HEK293 (cell line): Measurements from ENCODE around the gene USP7.

Source experiments
- CTCF ChIP-seq: fragments of 450-650 bp; formaldehyde crosslinking; IDR thresholded peaks from 2 replicates; pipeline ENCODE4 v1.5.1; 2016; ENCODE audit warnings: missing biosample characterization, missing genetic modification characterization
- REPIN1 ChIP-seq: fragments of 450-650 bp; formaldehyde crosslinking; IDR thresholded peaks from 2 replicates; pipeline ENCODE4 v1.5.1; 2017; ENCODE audit warnings: missing biosample characterization, missing genetic modification characterization, low read depth
- ZBTB26 ChIP-seq: fragments of 450-650 bp; formaldehyde crosslinking; optimal IDR thresholded peaks from 2 replicates; pipeline ENCODE3; 2016; ENCODE audit warnings: missing biosample characterization, mild to moderate bottlenecking, missing genetic modification characterization
- ZNF26 ChIP-seq: fragments of 450-650 bp; formaldehyde crosslinking; IDR thresholded peaks from 2 replicates; pipeline ENCODE4 v1.5.1; 2016; ENCODE audit warnings: missing biosample characterization, missing genetic modification characterization
- ZNF510 ChIP-seq: fragments of 450-650 bp; formaldehyde crosslinking; IDR thresholded peaks from 2 replicates; pipeline ENCODE4 v1.5.1; 2018; ENCODE audit warnings: mild to moderate bottlenecking, missing genetic modification characterization, missing biosample characterization; ENCODE audit not compliant: insufficient replicate concordance
- ZNF549 ChIP-seq: fragments of 450-650 bp; IDR thresholded peaks from 2 replicates; pipeline ENCODE4 v1.5.1; 2018; ENCODE audit warnings: missing biosample characterization, missing genetic modification characterization, mild to moderate bottlenecking, inconsistent platforms, moderate library complexity
- ZSCAN5A ChIP-seq: fragments of 450-650 bp; formaldehyde crosslinking; IDR thresholded peaks from 2 replicates; pipeline ENCODE4 v1.5.1; 2016; ENCODE audit warnings: missing biosample characterization, missing genetic modification characterization

- no peak for TF ChIP-seq CTCF (tag by site-specific recombination)
- no peak for TF ChIP-seq ZNF549 (tag by site-specific recombination)
- TF ChIP-seq ZNF26: no peak
- no peak for TF ChIP-seq ZNF510
- TF ChIP-seq ZBTB26 (tag by site-specific recombination): no peak
- TF ChIP-seq ZSCAN5A (tag by site-specific recombination): no peak
- no peak for TF ChIP-seq REPIN1 (tag by site-specific recombination)
Measured at GRCh38 chr16:8929086-8929748, 34.5 kb downstream of the USP7 start.
